Fibroblast of lung (primary cell): Measurements from ENCODE around the gene PLXNA2. TPM values are rescaled to one million over a fixed set of nuclear protein-coding genes. Genes with fewer than 3 reads are reported as not detected.

Experiments
- DNase-seq, 2 donors: peaks; one replicate each; pipeline versions ENCODE4 v3.0.0 to v3.0.0-alpha.2; 2010; ENCODE audit warnings: low read depth in 2 of 2
- H2AFZ ChIP-seq: 2 replicates; pipeline ENCODE4 v1.5.1; 2012; ENCODE audit warnings: low read length, control low read depth, inconsistent platforms
- H3K27ac ChIP-seq: 2 replicates; pipeline ENCODE4 v1.5.1; 2011; ENCODE audit warnings: low read length, control low read depth; ENCODE audit not compliant: insufficient read depth
- H3K27me3 ChIP-seq: 2 replicates; pipeline ENCODE4 v1.5.1; 2011; ENCODE audit warnings: mild to moderate bottlenecking, low read length; ENCODE audit not compliant: control insufficient read depth, insufficient read depth
- H3K36me3 ChIP-seq: 2 replicates; pipeline ENCODE4 v1.5.1; 2011; ENCODE audit warnings: low read length; ENCODE audit not compliant: control insufficient read depth, insufficient read depth
- H3K4me1 ChIP-seq: 2 replicates; pipeline ENCODE4 v1.5.1; 2011; ENCODE audit warnings: low read length; ENCODE audit not compliant: control insufficient read depth, insufficient read depth; ENCODE audit errors: extremely low read depth
- H3K4me2 ChIP-seq: 2 replicates; pipeline ENCODE4 v1.5.1; 2011; ENCODE audit warnings: low read length, control low read depth; ENCODE audit not compliant: insufficient read depth; ENCODE audit errors: extremely low read depth
- H3K4me3 ChIP-seq, 4 experiments: fragments of 200-600 bp in 1 of 4; sonication (generic) in 1 of 4; replicated peaks in 1 of 4; 2 replicates each; pipeline ENCODE4 v1.5.1; 2011 to 2016; ENCODE audit warnings: low read length in 4 of 4, low read depth in 3 of 4, mild to moderate bottlenecking in 3 of 4, control low read depth in 2 of 4, inconsistent platforms in 1 of 4, mixed read lengths in 1 of 4; ENCODE audit not compliant: insufficient read depth in 1 of 4; ENCODE audit errors: control extremely low read depth in 1 of 4
- H3K79me2 ChIP-seq: 2 replicates; pipeline ENCODE4 v1.5.1; 2012; ENCODE audit warnings: mild to moderate bottlenecking, low read length, inconsistent platforms; ENCODE audit not compliant: control insufficient read depth, insufficient read depth
- H3K9ac ChIP-seq: 2 replicates; pipeline ENCODE4 v1.5.1; 2011; ENCODE audit warnings: mild to moderate bottlenecking, low read length, control low read depth; ENCODE audit not compliant: insufficient read depth
- H3K9me3 ChIP-seq: 2 replicates; pipeline ENCODE4 v1.5.1; 2012; ENCODE audit warnings: low read depth, low read length; ENCODE audit not compliant: control insufficient read depth, insufficient read depth
- H4K20me1 ChIP-seq: 2 replicates; pipeline ENCODE4 v1.5.1; 2011; ENCODE audit warnings: low read length; ENCODE audit not compliant: control insufficient read depth, insufficient read depth; ENCODE audit errors: extremely low read depth
- EZH2 ChIP-seq: IDR thresholded peaks from 2 replicates; pipeline ENCODE4 v1.5.1; 2012; ENCODE audit warnings: low read length, control low read depth, mild to moderate bottlenecking; ENCODE audit errors: missing control alignments
- polyA plus RNA-seq, 2 donors: library from polyadenylated mRNA; depleted of rRNA in 1 of 2; stranded (reverse) in 1 of 2; unstranded in 1 of 2; fragments of >200 nt; gene quantifications; 2 replicates each; pipeline ENCODE4 v1.2.1, GENCODE V29; 2011 to 2012; ENCODE audit warnings: missing spikeins in 1 of 2
- total RNA-seq: library from RNA; depleted of rRNA; stranded (reverse); fragments of >200 nt; gene quantifications from 2 replicates; pipeline ENCODE4 v1.2.1, GENCODE V29; 2014
- TF ChIP-seq, protein P1 (sequence below), 2 donors: IDR thresholded peaks in 1 of 2; conservative IDR thresholded peaks in 1 of 2; 1 replicate in 1 of 2; 2 replicates in 1 of 2; pipeline ENCODE4 v1.5.1; 2011 to 2012; ENCODE audit warnings: low read length in 2 of 2, control low read depth in 1 of 2, inconsistent platforms in 1 of 2, low read depth in 1 of 2, mild to moderate bottlenecking in 1 of 2

Gene PLXNA2
- total and polyA plus RNA-seq, 2 donors (not counting 1 experiment from before 2014, with no cell fraction given) = 0.43 to 2.0 TPM

- Histone ChIP-seq H3K36me3 (no peaks in the 10 kb centered on the region), H3K79me2 (no peaks in the 10 kb centered on the region), H3K27ac (no peak overlapping the region), H3K9me3 (no peaks in the 10 kb centered on the region), H3K4me2 (no peak overlapping the region), H3K9ac (no peak overlapping the region), H3K4me3 (no peak overlapping the region), H3K27me3 (no peaks in the 10 kb centered on the region), H2AFZ (no peak overlapping the region), H3K4me1 (peaks cover 4% of the 10 kb centered on the region), H4K20me1 (no peaks in the 10 kb centered on the region)
- TF ChIP-seq, protein P1, sequence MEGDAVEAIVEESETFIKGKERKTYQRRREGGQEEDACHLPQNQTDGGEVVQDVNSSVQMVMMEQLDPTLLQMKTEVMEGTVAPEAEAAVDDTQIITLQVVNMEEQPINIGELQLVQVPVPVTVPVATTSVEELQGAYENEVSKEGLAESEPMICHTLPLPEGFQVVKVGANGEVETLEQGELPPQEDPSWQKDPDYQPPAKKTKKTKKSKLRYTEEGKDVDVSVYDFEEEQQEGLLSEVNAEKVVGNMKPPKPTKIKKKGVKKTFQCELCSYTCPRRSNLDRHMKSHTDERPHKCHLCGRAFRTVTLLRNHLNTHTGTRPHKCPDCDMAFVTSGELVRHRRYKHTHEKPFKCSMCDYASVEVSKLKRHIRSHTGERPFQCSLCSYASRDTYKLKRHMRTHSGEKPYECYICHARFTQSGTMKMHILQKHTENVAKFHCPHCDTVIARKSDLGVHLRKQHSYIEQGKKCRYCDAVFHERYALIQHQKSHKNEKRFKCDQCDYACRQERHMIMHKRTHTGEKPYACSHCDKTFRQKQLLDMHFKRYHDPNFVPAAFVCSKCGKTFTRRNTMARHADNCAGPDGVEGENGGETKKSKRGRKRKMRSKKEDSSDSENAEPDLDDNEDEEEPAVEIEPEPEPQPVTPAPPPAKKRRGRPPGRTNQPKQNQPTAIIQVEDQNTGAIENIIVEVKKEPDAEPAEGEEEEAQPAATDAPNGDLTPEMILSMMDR (conservative IDR thresholded peaks at IDR 0.05 in 1 of 2, IDR thresholded peaks at IDR 0.05 in 1 of 2; ENCODE audit: low read depth in 1 of 2, low read length in 2 of 2) = no peak
- TF ChIP-seq EZH2 = no peak
- DNase-seq = no peak
Observed at GRCh38 chr1:208158640-208159554, 85.3 kb downstream of the PLXNA2 start.

DNA sequence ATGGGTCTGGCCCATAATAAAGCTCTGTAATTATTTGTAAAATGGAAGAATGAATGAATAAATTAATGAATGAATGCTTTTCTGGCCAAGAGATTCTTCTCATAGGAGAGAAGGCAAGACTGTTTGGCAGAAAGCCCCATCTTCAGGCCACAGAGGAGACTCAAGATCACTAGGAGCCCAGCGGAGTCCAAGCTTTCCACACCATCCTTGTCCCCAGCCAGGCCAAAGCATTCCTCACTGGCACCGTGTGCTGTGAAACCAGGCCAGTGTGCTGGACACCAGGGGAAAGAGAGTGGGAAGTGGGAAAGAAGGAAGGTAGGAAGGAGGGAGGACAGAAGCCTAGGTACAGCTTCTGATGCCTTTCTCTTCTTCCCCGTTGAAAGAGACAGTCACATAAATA is 86.4 kb downstream of the PLXNA2 start:
- DNase-seq = no peak
- H3K4me1 ChIP-seq = peaks cover 4% of the 10 kb centered on the region
- no peak overlapping the region for H2AFZ ChIP-seq
- H3K79me2 ChIP-seq = no peaks in the 10 kb centered on the region
- no peak overlapping the region for H3K27ac ChIP-seq
- no peaks in the 10 kb centered on the region for H3K36me3 ChIP-seq
- no peaks in the 10 kb centered on the region for H4K20me1 ChIP-seq
- H3K27me3 ChIP-seq = no peaks in the 10 kb centered on the region
- no peaks in the 10 kb centered on the region for H3K9me3 ChIP-seq
- no peak overlapping the region for H3K4me3 ChIP-seq
- H3K9ac ChIP-seq = no peak overlapping the region
- no peak overlapping the region for H3K4me2 ChIP-seq
- TF ChIP-seq, protein P1 (conservative IDR thresholded peaks at IDR 0.05 in 1 of 2, IDR thresholded peaks at IDR 0.05 in 1 of 2; ENCODE audit: low read depth in 1 of 2, low read length in 2 of 2) = no peak
- TF ChIP-seq EZH2 = no peak

GRCh38 chr1:208156741-208157140 is 87.4 kb downstream of the PLXNA2 start:
- peaks cover under 1% of the 10 kb centered on the region for H3K4me1 ChIP-seq

More at GRCh38 chr1:208156741-208157140, 87.4 kb downstream of the PLXNA2 start:
- DNase-seq = no peak
- Histone ChIP-seq H3K4me2 (no peak overlapping the region), H3K4me3 (no peak overlapping the region), H3K9ac (no peak overlapping the region), H3K9me3 (no peaks in the 10 kb centered on the region), H3K36me3 (no peaks in the 10 kb centered on the region), H3K27me3 (no peaks in the 10 kb centered on the region), H2AFZ (no peak overlapping the region), H3K79me2 (no peaks in the 10 kb centered on the region), H3K27ac (no peak overlapping the region), H4K20me1 (no peaks in the 10 kb centered on the region)
- TF ChIP-seq EZH2 = no peak
- TF ChIP-seq, protein P1 (conservative IDR thresholded peaks at IDR 0.05 in 1 of 2, IDR thresholded peaks at IDR 0.05 in 1 of 2; ENCODE audit: low read depth in 1 of 2, low read length in 2 of 2) = no peak
